ENCODE results near the gene MS4A8.

GRCh38 chr11:60748225-60748624 is 48.8 kb downstream of the MS4A8 start:
- TF ChIP-seq CTCF (IDR thresholded peaks at IDR 0.05) = no peak
- no peak for TF ChIP-seq EZH2 (IDR thresholded peaks at IDR 0.05)

All from neural progenitor cell (in vitro differentiated cells).